ENCODE data around the gene TMUB2. TPM values are rescaled to one million over a fixed set of nuclear protein-coding genes. Genes with fewer than 3 reads are reported as not detected.
A peak's percentile ranks its signal among the peaks of the same experiment; 100 is the strongest.

TMUB2 gene
- total and polyA plus RNA-seq, 9 of the 15 experiments (the other 6 are each of a cell fraction or from before 2014, with no cell fraction given): 4.1 to 29.8 (median 16.3) TPM

- peak; percentile 76 for TF ChIP-seq ZNF197 (CRISPR knock-in tag; IDR thresholded peaks at IDR 0.05; ENCODE audit: low read depth)
- TF ChIP-seq ZNF280A (IDR thresholded peaks at IDR 0.05; ENCODE audit: low read depth, partially characterized antibody): no peak
- TF ChIP-seq MTA1 (IDR thresholded peaks at IDR 0.05; ENCODE audit: borderline replicate concordance): peak; percentile 36; the same call in 1 of the 2 replicates
- TF ChIP-seq ZC3H4 (CRISPR knock-in tag; IDR thresholded peaks at IDR 0.05; ENCODE audit: borderline replicate concordance): no peak
- TF ChIP-seq TFAM (CRISPR knock-in tag; conservative IDR thresholded peaks at IDR 0.05): no peak
- TF ChIP-seq TAF9B (IDR thresholded peaks at IDR 0.05; ENCODE audit: partially characterized antibody): peak; percentile 84
- peak; percentile 7 for TF ChIP-seq POLR2B (IDR thresholded peaks at IDR 0.05; ENCODE audit: low read depth, partially characterized antibody)
- TF ChIP-seq SNIP1 (IDR thresholded peaks at IDR 0.05; ENCODE audit: low read depth): no peak
- peak; percentile 98 for TF ChIP-seq JUND (IDR thresholded peaks at IDR 0.05; ENCODE audit: borderline replicate concordance, low read depth, low read length)
- peak; percentile 98 for TF ChIP-seq JUND (tag; IDR thresholded peaks at IDR 0.05; ENCODE audit: borderline replicate concordance, low read depth, low read length)
- no peak for TF ChIP-seq ASH1L (IDR thresholded peaks at IDR 0.05; ENCODE audit: borderline replicate concordance, low read depth, partially characterized antibody)
- peak; percentile 47 for TF ChIP-seq FOS (IDR thresholded peaks at IDR 0.05; ENCODE audit: extremely low read depth, insufficient read length)
- TF ChIP-seq E2F6 (IDR thresholded peaks at IDR 0.05; ENCODE audit: borderline replicate concordance in 1 of 2, extremely low read depth in 1 of 2, insufficient read depth in 1 of 2, insufficient read length in 1 of 2, low read depth in 1 of 2, low read length in 1 of 2, poor library complexity in 1 of 2, severe bottlenecking in 1 of 2): peak; percentile 3 to 29
- peak; percentile 36 for TF ChIP-seq CCNT2 (IDR thresholded peaks at IDR 0.05; ENCODE audit: borderline replicate concordance, extremely low read depth, insufficient read length, low read depth, low read length)
- TF ChIP-seq EP400 (IDR thresholded peaks at IDR 0.05): 0 out of 2 replicates have a peak, but pooled peaks have one; percentile 54
- TF ChIP-seq CHD4 (IDR thresholded peaks at IDR 0.05; ENCODE audit: insufficient read depth, insufficient replicate concordance, low read depth, low read length, poor library complexity, severe bottlenecking): no peak
- peak; percentile 86 to 88; a peak in 3 of 4 replicates for TF ChIP-seq FOXK2 (conservative IDR thresholded peaks at IDR 0.05 in 1 of 2, IDR thresholded peaks at IDR 0.05 in 1 of 2; ENCODE audit: low read depth in 2 of 2)
- TF ChIP-seq NONO (IDR thresholded peaks at IDR 0.05; ENCODE audit: low read depth in 2 of 2, low read length in 1 of 2): no peak
- TF ChIP-seq CBFB (CRISPR knock-in tag; IDR thresholded peaks at IDR 0.05): no peak
- TF ChIP-seq ZNF239 (CRISPR knock-in tag; IDR thresholded peaks at IDR 0.05): peak; percentile 82
- TF ChIP-seq ZNF644 (tag; IDR thresholded peaks at IDR 0.05; ENCODE audit: low read depth): peak; percentile 69; the same call in 1 of the 2 replicates
- peak; percentile 21 to 56; a peak in 2 of 4 replicates for TF ChIP-seq KDM1A (IDR thresholded peaks at IDR 0.05)
- TF ChIP-seq MAFG (tag; conservative IDR thresholded peaks at IDR 0.05): peak; percentile 90
- no peak for TF ChIP-seq SIRT6 (IDR thresholded peaks at IDR 0.05; ENCODE audit: low read depth, low read length)
- TF ChIP-seq ZNF224 (CRISPR knock-in tag; IDR thresholded peaks at IDR 0.05): no peak
- TF ChIP-seq CBX3 (IDR thresholded peaks at IDR 0.05; ENCODE audit: borderline replicate concordance in 1 of 2, low read length in 2 of 2): peak in 1 of 2 experiments; percentile 26; a peak in 1 of 3 replicates
Observed at GRCh38 chr17:44159519-44160210, 27.1 kb upstream of the TMUB2 start (continued).

Measured in K562 (cell line).